Osteocyte (in vitro differentiated cells): ENCODE results near the gene PPM1H. TPM values are rescaled to one million over a fixed set of nuclear protein-coding genes. Genes with fewer than 3 reads are reported as not detected.

Source experiments
- DNase-seq: peaks from one replicate; pipeline ENCODE4 v3.0.0; 2021; ENCODE audit warnings: mixed read lengths; ENCODE audit not compliant: unreplicated experiment; ENCODE audit errors: extremely low spot score
- H3K27ac Mint-ChIP-seq: one replicate; pipeline ENCODE4 v1.8.0; 2021; ENCODE audit warnings: mild to moderate bottlenecking, mixed read lengths; ENCODE audit not compliant: unreplicated experiment
- H3K27me3 Mint-ChIP-seq: one replicate; pipeline ENCODE4 v1.8.0; 2021; ENCODE audit warnings: mixed read lengths; ENCODE audit not compliant: unreplicated experiment
- H3K36me3 Mint-ChIP-seq: one replicate; pipeline ENCODE4 v1.8.0; 2021; ENCODE audit warnings: mixed read lengths; ENCODE audit not compliant: unreplicated experiment
- H3K4me1 Mint-ChIP-seq: one replicate; pipeline ENCODE4 v1.8.0; 2021; ENCODE audit warnings: mixed read lengths; ENCODE audit not compliant: unreplicated experiment
- H3K4me3 Mint-ChIP-seq: one replicate; pipeline ENCODE4 v1.8.0; 2021; ENCODE audit warnings: mild to moderate bottlenecking, moderate library complexity, mixed read lengths; ENCODE audit not compliant: unreplicated experiment
- H3K9me3 Mint-ChIP-seq: one replicate; pipeline ENCODE4 v1.8.0; 2021; ENCODE audit warnings: mixed read lengths; ENCODE audit not compliant: unreplicated experiment
- CTCF ChIP-seq: fragments of 200-600 bp; sonication (generic); IDR thresholded peaks from 2 replicates; pipeline ENCODE4 v1.5.0; 2021; ENCODE audit warnings: antibody characterized with exemption, mild to moderate bottlenecking, moderate library complexity
- total RNA-seq: library from RNA; stranded (reverse); gene quantifications from 2 replicates; pipeline ENCODE4 v1.2.1, GENCODE V29; 2021

PPM1H gene
- total RNA-seq, 1 donor from 2014 or later: 60.8 TPM

GRCh38 chr12:62856454-62856853, 78.5 kb downstream of the PPM1H start:
- no peak for TF ChIP-seq CTCF
- H3K4me3 Mint-ChIP-seq: no peak overlapping the region
- no peak overlapping the region for H3K27ac Mint-ChIP-seq
- no peaks in the 10 kb centered on the region for H3K9me3 Mint-ChIP-seq
- peaks cover 35% of the 10 kb centered on the region for H3K4me1 Mint-ChIP-seq
- H3K27me3 Mint-ChIP-seq: no peaks in the 10 kb centered on the region
- no peaks in the 10 kb centered on the region for H3K36me3 Mint-ChIP-seq
- no peak for DNase-seq

GRCh38 chr12:62854024-62854423, 80.9 kb downstream of the PPM1H start:
- no peaks in the 10 kb centered on the region for H3K27me3 Mint-ChIP-seq
- peaks cover 2% of the 10 kb centered on the region for H3K36me3 Mint-ChIP-seq
- no peak for DNase-seq
- H3K4me1 Mint-ChIP-seq: peaks cover 14% of the 10 kb centered on the region
- no peak overlapping the region for H3K27ac Mint-ChIP-seq
- H3K9me3 Mint-ChIP-seq: no peaks in the 10 kb centered on the region
- no peak for TF ChIP-seq CTCF
- H3K4me3 Mint-ChIP-seq: no peak overlapping the region

GRCh38 chr12:62849398-62849797, 85.6 kb downstream of the PPM1H start:
- Mint-ChIP-seq H3K27ac (no peak overlapping the region), H3K4me3 (no peak overlapping the region), H3K27me3 (no peaks in the 10 kb centered on the region), H3K9me3 (no peaks in the 10 kb centered on the region), H3K4me1 (peaks cover 38% of the 10 kb centered on the region), H3K36me3 (peaks cover 2% of the 10 kb centered on the region)
- DNase-seq: no peak
- TF ChIP-seq CTCF: no peak

- TF ChIP-seq CTCF: no peak
- H3K4me3 Mint-ChIP-seq: no peak overlapping the region
- peaks cover 2% of the 10 kb centered on the region for H3K36me3 Mint-ChIP-seq
- no peak for DNase-seq
- peak overlapping the region; percentile 58 for H3K27ac Mint-ChIP-seq
- H3K9me3 Mint-ChIP-seq: no peaks in the 10 kb centered on the region
- H3K4me1 Mint-ChIP-seq: peaks cover 41% of the 10 kb centered on the region
- no peaks in the 10 kb centered on the region for H3K27me3 Mint-ChIP-seq
These were observed 86.5 kb downstream of the PPM1H start for GRCh38 chr12:62848418-62848817.

GRCh38 chr12:62847709-62848108, 87.2 kb downstream of the PPM1H start:
- peaks cover 2% of the 10 kb centered on the region for H3K36me3 Mint-ChIP-seq
- H3K4me1 Mint-ChIP-seq: peaks cover 40% of the 10 kb centered on the region
- DNase-seq: no peak
- no peaks in the 10 kb centered on the region for H3K9me3 Mint-ChIP-seq
- H3K27me3 Mint-ChIP-seq: no peaks in the 10 kb centered on the region
- H3K27ac Mint-ChIP-seq: peak overlapping the region; percentile 55
- no peak overlapping the region for H3K4me3 Mint-ChIP-seq
- no peak for TF ChIP-seq CTCF
